22Rv1 (cell line): ENCODE results near the gene NET1.
"Not testable (repeated sequence)": the region's sequence is repeated elsewhere in the genome, so short reads cannot be mapped to it uniquely, and the experiment has no call there.

ENCODE experiments used
- H3K27ac ChIP-seq: fragments of 450-650 bp; 2 replicates; pipeline ENCODE4 v1.5.1; 2017
- ZFX ChIP-seq: fragments of 450-650 bp; IDR thresholded peaks from 2 replicates; pipeline ENCODE4 v1.6.1; 2017; ENCODE audit warnings: antibody characterized with exemption, borderline replicate concordance
- TF ChIP-seq, protein P1 (sequence below): fragments of 450-650 bp; IDR thresholded peaks from 2 replicates; pipeline ENCODE4 v1.5.1; 2017; ENCODE audit warnings: mild to moderate bottlenecking

NET1 gene

DNA sequence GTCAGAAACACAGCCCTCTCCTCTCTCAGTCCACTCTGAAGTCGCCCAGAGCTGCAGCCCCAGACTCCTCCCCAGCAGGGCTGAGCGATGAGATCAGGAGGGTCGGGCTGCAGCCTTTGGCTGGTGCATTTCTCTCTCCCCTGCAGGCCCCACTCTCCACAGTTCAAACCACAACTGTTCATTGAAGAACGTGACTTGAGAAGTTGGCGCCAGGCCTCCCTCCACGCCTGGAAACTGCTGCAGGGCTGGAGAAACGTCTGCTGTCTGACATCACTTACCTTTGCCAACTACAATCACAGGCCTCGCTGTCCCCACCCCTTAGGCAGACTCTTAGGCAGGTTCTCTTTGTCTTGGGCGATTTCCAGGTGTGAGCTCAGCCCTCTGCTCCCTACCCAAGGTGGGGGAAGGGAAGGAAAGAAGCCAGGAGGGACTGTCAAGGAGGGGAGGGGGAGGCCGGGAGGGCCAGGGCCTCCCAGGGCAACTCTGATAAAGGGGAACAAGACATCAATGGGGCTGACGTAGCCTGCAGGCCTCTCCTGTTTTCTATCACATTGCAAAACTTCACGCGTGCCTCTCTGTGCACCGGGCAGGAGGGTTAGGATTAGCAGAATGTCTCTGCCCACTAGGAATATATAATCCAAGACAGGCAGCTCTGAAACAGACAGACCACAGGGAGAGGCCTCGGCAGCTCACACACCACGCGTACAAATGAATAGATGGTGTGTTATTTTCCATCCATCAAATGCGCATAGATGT, 54.3 kb downstream of the NET1 start:
- peak overlapping the region; percentile 98 for H3K27ac ChIP-seq
- TF ChIP-seq, protein P1, sequence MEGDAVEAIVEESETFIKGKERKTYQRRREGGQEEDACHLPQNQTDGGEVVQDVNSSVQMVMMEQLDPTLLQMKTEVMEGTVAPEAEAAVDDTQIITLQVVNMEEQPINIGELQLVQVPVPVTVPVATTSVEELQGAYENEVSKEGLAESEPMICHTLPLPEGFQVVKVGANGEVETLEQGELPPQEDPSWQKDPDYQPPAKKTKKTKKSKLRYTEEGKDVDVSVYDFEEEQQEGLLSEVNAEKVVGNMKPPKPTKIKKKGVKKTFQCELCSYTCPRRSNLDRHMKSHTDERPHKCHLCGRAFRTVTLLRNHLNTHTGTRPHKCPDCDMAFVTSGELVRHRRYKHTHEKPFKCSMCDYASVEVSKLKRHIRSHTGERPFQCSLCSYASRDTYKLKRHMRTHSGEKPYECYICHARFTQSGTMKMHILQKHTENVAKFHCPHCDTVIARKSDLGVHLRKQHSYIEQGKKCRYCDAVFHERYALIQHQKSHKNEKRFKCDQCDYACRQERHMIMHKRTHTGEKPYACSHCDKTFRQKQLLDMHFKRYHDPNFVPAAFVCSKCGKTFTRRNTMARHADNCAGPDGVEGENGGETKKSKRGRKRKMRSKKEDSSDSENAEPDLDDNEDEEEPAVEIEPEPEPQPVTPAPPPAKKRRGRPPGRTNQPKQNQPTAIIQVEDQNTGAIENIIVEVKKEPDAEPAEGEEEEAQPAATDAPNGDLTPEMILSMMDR, result no peak
- TF ChIP-seq ZFX, result no peak

DNA sequence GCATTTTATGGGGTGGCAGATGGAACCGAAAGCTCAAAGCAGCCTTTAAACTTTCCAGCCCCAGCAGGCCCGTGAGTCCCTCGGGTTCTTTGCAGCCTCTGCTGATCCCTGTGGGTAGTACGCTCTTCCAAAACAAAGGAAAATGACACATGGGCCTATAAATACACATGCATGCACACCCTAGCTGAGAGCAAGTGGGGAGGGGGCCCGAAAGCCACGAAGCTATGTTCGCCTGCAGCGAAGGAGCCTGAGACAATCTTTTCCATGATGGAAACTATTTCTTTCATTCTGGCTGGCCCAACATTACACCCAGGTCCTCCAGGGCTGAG, 54.8 kb downstream of the NET1 start:
- H3K27ac ChIP-seq, result peak overlapping the region; percentile 98
- no peak for TF ChIP-seq ZFX
- TF ChIP-seq, protein P1, result no peak

DNA sequence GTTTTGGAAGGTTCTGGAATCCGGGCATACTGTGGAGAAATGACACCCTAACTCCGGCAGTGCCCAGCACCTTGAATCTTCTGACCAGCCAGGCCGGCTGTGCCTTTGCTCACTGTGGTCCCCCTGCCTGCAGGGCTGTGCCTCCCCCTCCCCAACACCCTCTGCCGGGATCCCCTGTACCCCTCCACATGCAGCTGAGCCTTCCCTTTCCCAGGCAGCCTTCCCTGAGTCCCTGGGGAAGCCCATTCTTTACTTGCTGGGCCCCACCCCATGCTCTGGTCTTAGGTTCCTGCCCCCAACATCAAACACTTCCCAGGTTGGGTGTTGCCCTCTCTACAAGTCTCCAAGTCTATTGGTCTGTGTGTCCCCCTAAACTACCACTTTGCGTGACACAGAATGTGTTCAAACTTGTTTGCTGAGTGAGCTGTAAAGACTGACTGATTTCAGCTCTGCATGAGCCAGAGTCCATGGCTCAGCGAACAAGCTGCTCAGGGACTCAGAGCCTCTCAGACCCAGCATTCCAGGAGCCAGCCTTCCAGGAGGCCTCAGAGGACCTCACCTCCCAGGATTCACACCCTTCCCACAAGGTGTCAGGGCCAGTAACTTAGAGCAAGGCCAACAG, 55.4 kb downstream of the NET1 start:
- H3K27ac ChIP-seq, result peak overlapping the region; percentile 98
- no peak for TF ChIP-seq ZFX
- TF ChIP-seq, protein P1, result no peak

- peak overlapping the region; percentile 98; the same call in 1 of the 2 replicates for H3K27ac ChIP-seq
- TF ChIP-seq ZFX, result no peak
Observed at GRCh38 chr10:5468262-5469106, 56.1 kb downstream of the NET1 start.

DNA sequence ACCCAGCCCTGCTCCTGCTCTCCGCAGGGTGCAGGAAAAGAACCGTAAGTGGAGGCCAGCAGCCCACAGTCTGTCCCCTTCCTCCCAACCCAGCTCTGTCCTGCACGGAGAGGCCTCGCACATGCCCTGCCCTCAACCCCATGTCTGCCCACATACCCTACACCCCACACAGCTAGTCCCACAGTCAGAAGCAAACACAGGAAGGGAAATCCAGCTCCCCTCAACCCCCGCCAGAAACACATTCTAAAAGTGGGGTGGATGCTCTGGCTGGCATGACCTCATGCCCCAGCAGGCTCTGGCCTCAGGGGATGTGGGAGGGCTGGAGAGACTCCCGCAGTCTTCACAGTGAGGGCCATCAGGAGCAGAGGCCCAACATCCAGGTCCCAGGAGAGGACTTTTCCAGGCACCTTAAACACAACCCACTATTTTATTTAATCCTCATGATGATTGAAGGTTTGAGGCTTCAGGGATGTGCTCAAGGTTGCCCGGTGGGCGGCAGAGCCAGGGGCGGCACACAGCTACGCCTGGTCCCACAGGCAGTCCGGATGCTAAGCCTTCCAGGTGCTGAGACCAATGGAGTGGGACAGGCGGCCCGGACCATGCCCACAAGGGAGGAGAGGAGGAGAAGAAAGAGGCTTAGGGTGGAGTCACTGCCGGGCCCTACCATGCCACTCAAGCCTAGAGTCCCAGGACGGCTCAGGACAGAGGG, 57.1 kb downstream of the NET1 start:
- TF ChIP-seq, protein P1, result no peak
- no peak for TF ChIP-seq ZFX
- H3K27ac ChIP-seq, result no peak overlapping the region

GRCh38 chr10:5470062-5470751, 57.9 kb downstream of the NET1 start:
- H3K27ac ChIP-seq, result no peak overlapping the region
- no peak for TF ChIP-seq ZFX
- TF ChIP-seq, protein P1, result no peak

- not testable (repeated sequence) for H3K27ac ChIP-seq
Observed at GRCh38 chr10:5474642-5475041, 62.3 kb downstream of the NET1 start.

DNA sequence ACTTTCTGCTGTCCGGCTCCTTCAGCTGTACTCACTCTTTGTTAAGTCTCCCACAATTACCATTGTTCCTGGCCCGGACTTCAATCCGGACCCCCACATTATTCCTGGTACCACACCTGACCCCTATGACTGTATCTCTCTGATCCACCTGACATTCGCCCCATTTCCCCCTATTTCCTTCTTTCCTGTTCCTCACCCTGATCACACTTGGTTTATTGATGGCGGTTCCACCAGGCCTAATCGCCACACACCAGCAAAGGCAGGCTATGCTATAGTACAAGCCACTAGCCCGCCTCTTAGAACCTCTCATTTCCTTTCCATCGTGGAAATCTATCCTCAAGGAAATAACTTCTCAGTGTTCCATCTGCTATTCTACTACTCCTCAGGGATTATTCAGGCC, 62.7 kb downstream of the NET1 start:
- H3K27ac ChIP-seq, result not testable (repeated sequence)

GRCh38 chr10:5475974-5476807, 63.8 kb downstream of the NET1 start:
- not testable (repeated sequence) for H3K27ac ChIP-seq
